Common myeloid progenitor, CD34-positive (primary cell): ENCODE data around the gene NALCN.

Experiments
- CTCF ChIA-PET: fragments of 350-600 bp; sonication (Branson Sonifier 250); formaldehyde crosslinking; loops from one replicate; lab custom pipeline; 2021; ENCODE audit warnings: antibody characterized with exemption; lab: Charles Lee
- POLR2A ChIA-PET: fragments of 350-600 bp; sonication (Branson Sonifier 250); formaldehyde crosslinking; loops from one replicate; lab custom pipeline; 2021; ENCODE audit warnings: antibody characterized with exemption; lab: Charles Lee
- DNase-seq, 3 donors: peaks; one replicate each; pipeline versions ENCODE4 v3.0.0 to v3.0.0-alpha.2; 2013
- H3K27ac ChIP-seq, 2 experiments: 1 replicate in 1 of 2; 2 replicates in 1 of 2; pipeline ENCODE4 v1.7.0; 2013; ENCODE audit warnings: inconsistent platforms in 2 of 2, low read length in 2 of 2, mild to moderate bottlenecking in 2 of 2, low read depth in 1 of 2, moderate library complexity in 1 of 2; ENCODE audit not compliant: severe bottlenecking in 2 of 2, insufficient read depth in 1 of 2, poor library complexity in 1 of 2
- H3K27me3 ChIP-seq, 5 experiments: replicated peaks in 2 of 5; 1 replicate in 3 of 5; 2 replicates in 2 of 5; pipeline versions ENCODE4 v1.6.1 to v1.7.0; 2013; ENCODE audit warnings: low read length in 4 of 5, mild to moderate bottlenecking in 2 of 5, moderate library complexity in 2 of 5, inconsistent platforms in 1 of 5; ENCODE audit not compliant: insufficient read depth in 5 of 5, control insufficient read depth in 4 of 5
- H3K36me3 ChIP-seq, 4 experiments: 1 replicate in 2 of 4; 2 replicates in 2 of 4; pipeline versions ENCODE4 v1.6.1 to v1.7.0; 2013; ENCODE audit warnings: low read length in 3 of 4, control low read depth in 1 of 4, mild to moderate bottlenecking in 1 of 4; ENCODE audit not compliant: control insufficient read depth in 4 of 4, insufficient read depth in 4 of 4
- H3K4me1 ChIP-seq, 4 experiments: 1 replicate in 3 of 4; 2 replicates in 1 of 4; pipeline versions ENCODE4 v1.6.1 to v1.7.1; 2013; ENCODE audit warnings: low read length in 3 of 4, mild to moderate bottlenecking in 3 of 4, control low read depth in 1 of 4, inconsistent platforms in 1 of 4, moderate library complexity in 1 of 4; ENCODE audit not compliant: control insufficient read depth in 4 of 4, insufficient read depth in 4 of 4; ENCODE audit errors: control extremely low read depth in 1 of 4
- H3K4me3 ChIP-seq, 7 experiments: 1 replicate in 4 of 7; 2 replicates in 3 of 7; pipeline versions ENCODE4 v1.5.1 to v1.7.0; 2013; ENCODE audit warnings: mild to moderate bottlenecking in 7 of 7, low read length in 6 of 7, moderate library complexity in 6 of 7, inconsistent platforms in 2 of 7, low read depth in 2 of 7, control low read depth in 1 of 7; ENCODE audit not compliant: insufficient read depth in 4 of 7, control insufficient read depth in 1 of 7; ENCODE audit errors: extremely low read depth in 1 of 7
- H3K9me3 ChIP-seq, 5 experiments: 1 replicate in 4 of 5; 2 replicates in 1 of 5; pipeline versions ENCODE4 v1.6.1 to v1.7.1; 2013; ENCODE audit warnings: low read length in 4 of 5, mild to moderate bottlenecking in 2 of 5, inconsistent platforms in 1 of 5, low read depth in 1 of 5, moderate library complexity in 1 of 5; ENCODE audit not compliant: control insufficient read depth in 4 of 5, insufficient read depth in 2 of 5; ENCODE audit errors: control extremely low read depth in 1 of 5
- WGBS: methylation state at CpG from one replicate; pipeline ENCODE4 v1.1.5; 2013; ENCODE audit not compliant: insufficient coverage; 5-methylcytosine and 5-hydroxymethylcytosine counted together

Gene NALCN

GRCh38 chr13:101346161-101346560 is 70.1 kb downstream of the NALCN start:
- POLR2A ChIA-PET: no interaction called here
- no peaks in the 10 kb centered on the region for H3K9me3 ChIP-seq
- H3K4me1 ChIP-seq: no peaks in the 10 kb centered on the region
- no peak overlapping the region for H3K27ac ChIP-seq
- H3K36me3 ChIP-seq: no peaks in the 10 kb centered on the region
- H3K27me3 ChIP-seq: peaks cover 0 to 1% (median 0%) of the 10 kb centered on the region in 5 experiments
- CTCF ChIA-PET: no interaction called here
- 100% methylated on average over 2 of the region's 4 CpGs for WGBS
- DNase-seq: no peak
- no peak overlapping the region for H3K4me3 ChIP-seq

DNA sequence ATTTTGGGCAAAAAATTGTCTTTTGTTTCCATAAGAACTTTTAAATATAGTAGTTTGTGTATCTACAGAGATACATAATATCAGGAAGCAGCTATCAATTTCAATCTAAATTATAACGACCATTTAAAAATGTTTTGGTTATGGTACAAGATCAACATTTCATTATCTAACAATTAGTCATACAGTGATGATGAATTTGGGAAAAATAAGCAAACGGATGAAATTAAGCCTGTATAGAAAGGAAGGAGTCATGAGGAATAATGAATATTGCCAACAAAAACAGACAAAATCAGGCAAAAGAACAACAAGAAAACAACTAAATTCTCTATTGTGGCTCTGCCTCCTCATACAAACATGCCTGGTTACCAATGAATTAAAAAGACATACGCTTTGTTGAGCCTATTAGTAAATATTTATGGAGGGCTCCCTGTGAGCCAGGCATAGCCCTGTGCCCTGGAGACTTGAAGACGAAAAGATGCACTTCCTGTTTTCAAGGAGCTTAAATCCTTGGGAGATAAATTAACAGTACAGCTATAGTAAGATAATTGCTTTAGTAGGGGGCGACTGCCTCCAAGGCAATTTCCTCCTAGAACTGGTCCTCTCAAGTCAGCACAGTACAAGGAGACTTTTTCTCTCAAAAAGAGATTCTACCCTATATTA is 73.0 kb downstream of the NALCN start:
- no peak overlapping the region for H3K4me3 ChIP-seq
- H3K36me3 ChIP-seq: no peaks in the 10 kb centered on the region
- 33% methylated on average over 1 of the region's 5 CpGs for WGBS
- H3K4me1 ChIP-seq: no peaks in the 10 kb centered on the region
- no peaks in the 10 kb centered on the region for H3K27me3 ChIP-seq
- CTCF ChIA-PET: no interaction called here
- H3K9me3 ChIP-seq: no peaks in the 10 kb centered on the region
- no peak for DNase-seq
- no peak overlapping the region for H3K27ac ChIP-seq
- POLR2A ChIA-PET: no interaction called here

DNA sequence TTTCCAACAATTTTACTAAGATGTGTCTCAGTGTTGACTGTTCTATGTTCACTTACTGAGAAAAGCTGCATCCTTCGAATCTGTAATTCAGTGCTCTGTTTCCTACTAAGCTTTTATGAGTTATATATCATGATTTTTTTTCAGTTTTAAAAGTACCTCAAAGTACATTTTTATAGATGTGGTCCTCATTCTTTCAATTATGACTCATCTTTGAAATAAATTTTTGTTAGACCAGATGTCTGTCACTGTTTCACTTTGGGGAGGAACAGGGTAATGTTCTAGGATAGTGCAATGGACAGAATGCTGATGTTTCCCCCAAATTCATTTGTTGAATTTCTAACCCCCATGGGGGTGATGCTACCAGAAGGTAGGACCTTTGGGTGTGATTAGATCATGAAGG is 74.8 kb downstream of the NALCN start:
- no peaks in the 10 kb centered on the region for H3K36me3 ChIP-seq
- H3K9me3 ChIP-seq: no peaks in the 10 kb centered on the region
- CTCF ChIA-PET: no interaction called here
- DNase-seq: no peak
- H3K27ac ChIP-seq: no peak overlapping the region
- WGBS: no CpG with 5 or more reads among the region's 1 CpG
- H3K4me1 ChIP-seq: no peaks in the 10 kb centered on the region
- no peak overlapping the region for H3K4me3 ChIP-seq
- H3K27me3 ChIP-seq: no peaks in the 10 kb centered on the region
- POLR2A ChIA-PET: no interaction called here

- Histone ChIP-seq H3K4me1 (no peaks in the 10 kb centered on the region), H3K36me3 (no peaks in the 10 kb centered on the region), H3K27ac (no peak overlapping the region), H3K4me3 (no peak overlapping the region), H3K27me3 (no peaks in the 10 kb centered on the region), H3K9me3 (no peaks in the 10 kb centered on the region)
- whole genome bisulfite sequencing: 93% methylated on average over 5 of the region's 5 CpGs
- POLR2A ChIA-PET: no interaction called here
- no peak for DNase-seq
- CTCF ChIA-PET: no interaction called here
Measured at GRCh38 chr13:101339202-101339601, 77.1 kb downstream of the NALCN start.

GRCh38 chr13:101332583-101332982 is 83.7 kb downstream of the NALCN start:
- H3K4me1 ChIP-seq: no peaks in the 10 kb centered on the region
- no peak overlapping the region for H3K27ac ChIP-seq
- no peaks in the 10 kb centered on the region for H3K36me3 ChIP-seq
- H3K9me3 ChIP-seq: no peaks in the 10 kb centered on the region
- H3K4me3 ChIP-seq: no peak overlapping the region
- CTCF ChIA-PET: no interaction called here
- 100% methylated on average over 1 of the region's 5 CpGs for whole genome bisulfite sequencing
- H3K27me3 ChIP-seq: no peaks in the 10 kb centered on the region
- POLR2A ChIA-PET: no interaction called here
- no peak for DNase-seq

DNA sequence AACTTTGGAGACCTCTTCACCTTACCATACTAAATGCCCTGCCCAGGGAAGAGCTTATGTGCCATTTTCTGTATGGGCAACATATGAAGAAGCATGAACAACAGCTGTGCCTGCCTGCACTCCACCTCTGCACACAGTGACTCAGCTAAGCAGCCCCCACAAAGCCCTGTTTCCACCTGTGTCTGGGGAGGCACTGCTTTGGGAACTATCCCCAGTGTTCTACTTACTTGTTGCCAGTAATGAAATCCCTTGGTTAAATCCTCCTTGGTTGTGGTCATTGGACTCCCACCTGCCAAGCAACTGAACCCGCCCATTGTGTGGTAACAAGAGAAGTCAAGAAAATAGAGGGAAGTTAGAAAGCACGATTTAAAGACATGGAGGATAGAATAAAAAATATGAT is 84.6 kb downstream of the NALCN start:
- CTCF ChIA-PET: no interaction called here
- Histone ChIP-seq H3K9me3 (no peaks in the 10 kb centered on the region), H3K36me3 (no peaks in the 10 kb centered on the region), H3K27me3 (no peaks in the 10 kb centered on the region), H3K4me1 (no peaks in the 10 kb centered on the region), H3K27ac (no peak overlapping the region), H3K4me3 (no peak overlapping the region)
- POLR2A ChIA-PET: no interaction called here
- no peak for DNase-seq
- WGBS: no CpG with 5 or more reads among the region's 2 CpGs

GRCh38 chr13:101327871-101328270 is 88.4 kb downstream of the NALCN start:
- H3K27ac ChIP-seq: no peak overlapping the region
- H3K27me3 ChIP-seq: no peaks in the 10 kb centered on the region
- 85% methylated on average over 2 of the region's 3 CpGs for WGBS
- no peaks in the 10 kb centered on the region for H3K4me1 ChIP-seq
- H3K9me3 ChIP-seq: no peaks in the 10 kb centered on the region
- no peaks in the 10 kb centered on the region for H3K36me3 ChIP-seq
- CTCF ChIA-PET: no interaction called here
- H3K4me3 ChIP-seq: no peak overlapping the region
- POLR2A ChIA-PET: no interaction called here
- no peak for DNase-seq
